HG03460 (cell line): ENCODE results near the gene CCL2.

Source experiments
- ATAC-seq: cut with Tn5 transposase; IDR thresholded peaks from one replicate; pipeline ENCODE4 v1.9.1; 2021; ENCODE audit not compliant: unreplicated experiment

The CCL2 gene

GRCh38 chr17:34237458-34237857 is 17.6 kb upstream of the CCL2 start:
- no peak for ATAC-seq

DNA sequence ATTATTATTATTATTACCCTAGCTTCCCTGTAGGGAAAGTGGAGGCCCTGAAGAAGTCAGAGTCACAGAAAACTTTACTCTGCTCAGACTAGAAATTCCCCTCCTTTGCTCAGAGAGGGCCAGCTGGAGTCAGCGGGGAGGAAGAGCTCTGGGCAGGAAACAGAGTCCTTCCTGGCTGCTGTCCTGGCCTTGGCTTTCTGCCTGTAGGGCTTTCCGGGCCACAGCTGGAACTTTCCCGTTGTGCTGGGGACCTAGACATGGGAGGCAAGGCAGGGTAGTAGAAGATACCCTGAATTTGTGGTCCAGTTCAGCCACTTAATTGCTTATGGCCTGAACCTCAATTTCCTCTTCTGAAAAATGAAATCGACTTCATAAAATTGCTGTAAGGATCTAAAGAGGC is 14.0 kb upstream of the CCL2 start:
- no peak for ATAC-seq

DNA sequence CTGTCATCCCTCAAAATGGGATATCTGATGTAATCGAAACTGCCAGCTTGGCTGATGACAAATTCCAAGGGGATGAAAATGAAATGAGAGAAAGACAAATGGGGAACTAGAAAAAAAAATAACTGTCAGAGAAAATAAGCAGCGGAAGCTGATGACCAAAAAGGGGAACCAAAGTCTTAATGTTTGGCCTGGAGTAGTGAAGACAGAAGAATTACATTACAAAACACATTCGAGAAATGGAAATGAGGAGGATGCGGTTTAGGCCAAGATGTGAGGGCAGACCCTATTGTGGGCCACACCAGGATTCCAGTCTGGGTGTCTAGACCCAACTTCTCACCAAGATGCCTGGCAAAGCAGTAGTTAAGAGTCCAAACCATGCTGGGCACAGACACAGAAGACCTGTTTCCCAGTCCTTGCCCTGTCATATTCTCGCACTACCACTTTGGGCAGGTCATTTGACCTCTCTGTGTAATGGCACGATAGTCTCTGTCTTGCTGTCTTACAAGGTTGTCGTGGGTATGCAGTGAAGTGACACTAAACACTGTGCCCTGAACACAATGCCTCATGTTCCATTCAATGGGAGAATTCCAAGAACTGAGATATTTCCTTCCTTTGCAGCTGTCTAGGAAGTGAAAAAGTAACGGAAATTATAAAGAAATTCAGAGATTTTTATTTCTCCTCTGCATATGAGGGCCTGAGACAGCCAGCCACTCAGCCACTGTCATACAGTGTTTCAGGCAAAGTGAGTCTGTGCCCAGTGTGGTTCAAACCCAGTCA is 12.3 kb upstream of the CCL2 start:
- no peak for ATAC-seq

DNA sequence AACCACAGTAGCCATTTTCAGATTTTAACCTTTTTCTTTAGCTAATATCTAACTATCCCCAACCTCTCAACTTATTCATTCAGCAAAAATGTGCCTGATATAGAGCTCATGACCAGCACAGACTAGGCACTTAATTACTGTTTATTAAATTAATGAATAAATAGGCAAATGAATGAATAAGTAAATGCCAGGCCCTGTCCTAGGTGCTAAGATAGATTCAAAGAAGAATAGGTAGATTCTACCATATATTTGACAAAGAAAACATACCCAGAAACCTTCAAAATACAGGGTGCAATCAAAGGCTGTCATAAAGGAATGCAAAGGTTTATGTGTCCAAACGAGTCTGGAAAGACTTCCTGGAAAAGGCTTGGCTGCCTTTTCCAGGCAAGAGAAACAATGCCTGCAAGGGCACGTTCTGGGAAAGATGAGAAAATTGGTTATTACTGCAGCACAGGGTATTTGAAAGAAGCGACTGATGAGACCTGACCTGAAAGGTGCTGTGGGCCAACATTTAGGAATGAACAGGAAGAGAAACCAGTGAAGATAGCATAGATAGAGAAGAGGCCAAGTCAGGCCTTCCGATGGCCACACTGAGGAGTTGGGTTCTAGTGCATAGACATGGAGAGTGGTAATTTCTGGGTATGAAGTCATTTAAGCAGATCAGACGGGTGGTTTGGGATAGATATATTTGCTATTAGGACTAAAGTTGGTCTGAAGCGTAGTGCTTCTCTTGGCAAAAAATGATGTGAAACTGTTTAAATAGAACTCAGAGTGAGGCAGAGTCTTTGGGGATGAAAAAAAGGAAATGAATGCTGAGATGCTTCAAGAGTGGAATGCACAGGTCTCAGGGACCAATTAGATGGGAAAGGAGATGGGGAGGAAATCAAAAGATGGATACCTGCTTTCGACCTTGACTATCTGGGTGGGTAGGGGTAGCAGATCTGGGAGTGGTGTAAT is 11.4 kb upstream of the CCL2 start:
- no peak for ATAC-seq

- no peak for ATAC-seq
These were observed 9.7 kb upstream of the CCL2 start for GRCh38 chr17:34245351-34245905.

DNA sequence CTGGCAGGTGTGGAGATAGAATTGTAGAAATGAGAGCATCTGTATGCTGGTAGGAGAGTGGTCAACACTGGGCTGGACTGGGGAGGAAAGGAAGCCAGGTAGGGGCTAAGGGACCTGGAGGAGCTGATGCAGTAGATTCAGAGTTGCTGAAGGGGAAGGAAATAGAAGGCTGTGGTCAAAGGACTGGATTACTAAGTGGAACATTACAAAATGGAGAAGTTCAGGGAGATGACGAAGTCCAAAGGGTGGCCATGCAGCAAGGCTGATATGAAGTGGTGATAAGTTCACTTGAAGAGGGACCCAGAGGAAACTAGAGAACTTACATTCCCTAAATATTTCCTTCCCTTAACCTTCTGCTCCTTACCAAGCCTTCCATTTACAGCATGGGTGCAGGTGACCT is 8.6 kb upstream of the CCL2 start:
- ATAC-seq, result no peak

GRCh38 chr17:34246881-34247280 is 8.2 kb upstream of the CCL2 start:
- no peak for ATAC-seq

GRCh38 chr17:34248511-34249024 is 6.5 kb upstream of the CCL2 start:
- no peak for ATAC-seq

DNA sequence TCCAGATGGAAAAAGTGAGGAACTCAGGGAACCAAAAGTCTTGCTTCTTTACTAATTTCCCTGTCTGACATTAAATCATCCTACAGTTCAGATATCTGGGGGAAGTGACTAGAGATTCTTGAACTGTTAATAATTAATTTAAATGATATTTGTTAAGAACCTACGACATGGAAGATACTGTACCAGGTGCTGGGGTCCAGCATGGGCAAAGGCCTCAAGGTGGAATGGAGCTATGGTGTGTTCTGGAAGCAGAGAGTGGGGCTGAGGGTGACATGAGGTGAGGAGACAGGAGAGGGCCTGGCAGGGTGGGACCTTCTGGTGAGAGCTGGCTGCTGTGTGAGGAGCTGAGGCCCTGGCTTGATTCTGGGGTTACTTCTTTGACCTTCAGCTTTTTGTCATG is 6.0 kb upstream of the CCL2 start:
- ATAC-seq, result no peak

- no peak for ATAC-seq
These were observed 5.6 kb upstream of the CCL2 start for GRCh38 chr17:34249478-34249877.

- ATAC-seq, result no peak
These were observed 3.9 kb upstream of the CCL2 start for GRCh38 chr17:34251186-34251585.

DNA sequence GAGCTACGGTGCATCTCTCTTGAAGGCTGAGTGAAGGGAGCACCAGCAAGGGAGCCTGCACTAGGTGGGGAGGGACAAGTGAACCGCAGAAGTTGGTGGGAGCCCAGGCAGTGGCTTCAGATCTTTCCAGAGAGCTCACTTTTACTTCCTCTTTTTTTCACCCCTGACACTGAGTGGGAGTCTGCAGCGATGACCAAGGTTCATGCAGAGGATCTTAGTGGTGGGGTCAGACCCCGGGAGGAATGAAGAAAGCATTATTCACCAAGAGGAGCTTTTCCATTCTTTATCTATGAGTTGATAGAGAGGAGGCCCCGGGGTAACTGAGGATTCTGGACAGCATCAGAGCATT is 3.0 kb upstream of the CCL2 start:
- ATAC-seq, result no peak

GRCh38 chr17:34252444-34253138 is 2.5 kb upstream of the CCL2 start:
- ATAC-seq, result no peak

GRCh38 chr17:34253139-34253525 is 2.0 kb upstream of the CCL2 start:
- ATAC-seq, result no peak

DNA sequence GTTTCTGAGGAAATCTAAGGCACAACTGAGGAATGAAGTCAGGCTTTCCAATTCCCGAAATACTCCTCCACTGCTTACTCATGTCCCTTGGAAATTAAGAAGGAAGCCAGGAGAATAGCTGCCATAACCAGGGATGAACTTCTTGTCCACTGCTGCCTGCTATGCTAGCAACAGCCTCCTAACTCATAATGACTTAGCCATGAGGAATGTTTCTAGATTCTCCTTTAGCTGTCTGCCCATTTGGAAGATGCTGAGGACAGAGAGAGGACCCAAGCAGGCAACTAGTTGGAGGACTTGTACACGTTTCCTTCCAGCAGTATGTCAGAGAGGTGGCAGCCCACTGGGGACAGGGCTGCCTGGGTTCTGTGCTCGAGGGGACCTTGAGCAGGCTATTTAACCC is 939 bp upstream of the CCL2 start:
- ATAC-seq, result no peak

GRCh38 chr17:34255381-34255732 is 272 bp downstream of the CCL2 start:
- ATAC-seq, result no peak

- no peak for ATAC-seq
These were observed 756 bp downstream of the CCL2 start for GRCh38 chr17:34255841-34256240.

DNA sequence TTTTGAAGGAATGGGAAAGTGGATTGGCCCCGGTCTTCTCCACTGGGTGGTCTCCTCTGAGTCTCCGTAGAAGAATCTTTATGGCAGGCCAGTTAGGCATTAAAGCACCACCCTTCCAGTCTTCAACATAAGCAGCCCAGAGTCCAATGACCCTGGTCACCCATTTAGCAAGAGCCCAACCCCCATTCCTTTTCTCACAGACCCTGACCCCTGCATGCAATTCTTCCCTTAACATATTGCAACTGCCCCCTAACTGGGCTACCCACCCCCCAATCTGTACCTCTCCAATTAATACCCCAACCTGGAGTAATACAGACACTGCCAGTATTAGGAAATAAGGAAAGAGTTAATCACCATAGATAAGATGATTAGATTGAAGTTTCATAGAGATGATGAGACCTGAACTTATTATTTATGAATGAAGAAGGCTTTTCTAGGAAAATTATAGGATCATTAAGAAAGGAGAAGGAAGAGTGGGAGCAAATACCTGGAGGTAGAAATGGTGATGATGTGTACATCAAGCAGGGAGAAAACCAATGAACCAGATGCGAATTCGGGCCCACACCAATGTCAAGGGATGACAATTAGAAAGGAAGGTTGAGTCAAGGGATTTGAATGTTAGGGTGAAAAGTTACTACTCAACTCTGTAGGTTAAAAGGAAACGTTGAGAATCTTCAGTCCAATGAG is 2.4 kb downstream of the CCL2 start:
- ATAC-seq, result no peak

DNA sequence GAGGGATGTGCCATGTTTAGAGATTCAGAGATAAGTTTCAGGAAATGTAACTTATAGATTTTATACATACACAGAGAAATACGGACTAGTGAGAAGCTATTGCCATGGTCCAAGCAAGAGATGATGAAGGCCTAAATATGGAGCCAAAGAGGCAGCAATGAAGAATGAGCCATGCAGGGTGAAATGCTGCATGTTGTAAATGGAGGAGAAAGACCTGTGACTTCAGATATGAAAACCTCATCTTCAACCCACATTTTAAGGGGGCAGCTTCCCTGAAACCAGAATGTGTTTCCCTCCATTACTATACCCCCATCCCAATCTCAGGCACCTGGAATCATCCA is 2.9 kb downstream of the CCL2 start:
- ATAC-seq, result no peak

- no peak for ATAC-seq
These were observed 4.1 kb downstream of the CCL2 start for GRCh38 chr17:34259146-34259545.

- no peak for ATAC-seq
These were observed 5.8 kb downstream of the CCL2 start for GRCh38 chr17:34260861-34261260.
